Measurements from ENCODE around the gene ABCF3.

The ABCF3 gene

DNA sequence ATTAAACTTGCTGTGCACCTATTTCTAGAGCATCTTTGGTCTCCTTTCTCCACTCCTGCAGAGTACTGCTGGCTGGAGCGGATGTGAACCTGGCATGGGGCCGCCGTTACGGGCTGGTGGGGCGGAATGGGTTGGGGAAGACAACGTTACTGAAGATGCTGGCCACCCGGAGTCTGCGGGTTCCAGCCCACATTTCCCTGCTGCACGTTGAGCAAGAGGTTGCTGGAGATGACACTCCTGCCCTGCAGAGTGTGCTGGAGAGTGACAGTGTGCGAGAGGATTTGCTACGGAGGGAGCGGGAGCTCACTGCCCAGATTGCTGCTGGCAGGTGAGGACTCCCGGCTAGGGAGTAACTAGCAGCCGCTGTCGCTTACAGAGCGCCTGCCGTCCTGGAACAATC lies 2.1 kb downstream of the ABCF3 start:
- DNase-seq: no peak

DNA sequence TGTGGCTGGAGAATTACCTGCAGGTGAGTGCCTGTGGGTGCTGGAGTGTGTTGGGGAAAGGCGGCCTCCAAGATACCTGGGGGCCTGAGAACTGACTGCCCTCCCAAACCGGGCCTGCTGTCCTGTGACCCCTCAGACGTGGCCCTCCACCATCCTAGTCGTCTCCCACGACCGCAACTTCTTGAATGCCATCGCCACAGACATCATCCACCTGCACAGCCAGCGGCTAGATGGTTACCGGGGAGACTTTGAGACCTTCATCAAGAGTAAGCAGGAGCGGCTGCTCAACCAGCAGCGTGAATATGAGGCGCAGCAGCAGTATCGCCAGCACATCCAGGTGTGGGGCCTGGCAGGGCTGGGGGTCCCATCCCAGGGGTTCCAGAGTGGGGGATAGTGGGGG lies 3.4 kb downstream of the ABCF3 start:
- no peak for DNase-seq

DNA sequence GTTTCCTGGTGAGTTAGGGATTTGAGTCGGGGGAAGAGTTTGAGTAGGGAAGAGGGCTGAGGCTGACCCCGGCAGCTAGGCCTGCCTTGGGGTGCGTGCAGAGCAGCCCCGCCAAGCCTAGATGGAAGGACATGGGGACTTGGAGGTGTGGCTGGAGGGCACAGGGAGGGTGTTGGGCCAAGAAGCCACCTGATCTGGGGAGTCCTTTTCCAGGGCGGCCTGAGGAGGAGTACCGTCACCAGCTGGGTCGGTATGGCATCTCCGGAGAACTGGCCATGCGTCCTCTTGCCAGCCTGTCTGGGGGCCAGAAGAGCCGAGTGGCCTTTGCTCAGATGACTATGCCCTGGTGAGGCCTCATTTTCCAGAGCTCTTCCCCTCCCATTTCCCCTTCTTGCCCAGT lies 6.9 kb downstream of the ABCF3 start:
- DNase-seq: no peak

DNA sequence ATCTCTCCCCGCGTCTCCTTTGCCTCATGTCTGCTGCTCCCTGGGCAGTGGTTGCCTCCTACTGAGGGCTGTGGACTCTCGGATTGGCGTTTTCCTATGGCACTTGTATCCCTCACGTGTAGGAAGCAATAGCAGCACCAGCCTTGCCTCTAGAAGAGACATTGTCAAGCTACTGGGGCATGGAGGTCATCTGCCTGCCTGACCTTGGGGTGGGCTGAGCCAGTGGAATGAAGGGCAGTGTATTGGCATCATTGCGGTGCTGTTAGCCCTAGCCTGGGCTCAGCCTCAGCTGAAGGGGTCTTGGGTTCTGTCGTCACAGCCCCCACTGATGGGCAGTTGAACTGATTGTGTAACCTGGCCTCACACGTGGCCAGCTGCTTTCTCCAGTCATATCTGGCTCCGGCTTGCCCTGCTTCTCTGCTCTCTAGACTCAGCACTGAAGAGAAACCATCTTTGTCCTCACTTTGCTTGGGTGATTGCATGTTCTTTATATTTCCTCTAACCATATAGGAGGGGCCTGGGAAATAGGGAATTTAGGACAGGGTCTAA lies 8.1 kb downstream of the ABCF3 start:
- no peak for DNase-seq

DNA sequence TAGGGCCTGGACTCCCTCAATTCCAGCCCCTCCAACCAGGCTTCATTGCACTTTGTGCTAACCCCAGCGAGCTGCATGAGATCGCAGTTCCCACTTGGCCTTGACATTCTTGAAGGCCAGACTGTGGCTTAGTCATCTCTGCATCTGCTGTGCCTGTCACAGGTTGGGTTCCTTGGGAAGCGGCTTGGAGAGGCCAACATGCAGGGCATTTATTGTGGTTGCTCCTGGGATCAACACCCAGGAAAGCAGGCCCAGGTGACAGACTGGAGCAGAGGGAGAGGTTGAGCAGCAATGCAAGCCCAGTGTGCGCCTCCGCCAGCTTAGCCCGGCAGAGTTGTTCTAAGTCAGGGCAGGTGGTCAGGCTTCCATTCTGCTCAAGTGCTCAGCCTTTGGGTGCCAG lies 10.5 kb downstream of the ABCF3 start:
- DNase-seq: no peak

DNA sequence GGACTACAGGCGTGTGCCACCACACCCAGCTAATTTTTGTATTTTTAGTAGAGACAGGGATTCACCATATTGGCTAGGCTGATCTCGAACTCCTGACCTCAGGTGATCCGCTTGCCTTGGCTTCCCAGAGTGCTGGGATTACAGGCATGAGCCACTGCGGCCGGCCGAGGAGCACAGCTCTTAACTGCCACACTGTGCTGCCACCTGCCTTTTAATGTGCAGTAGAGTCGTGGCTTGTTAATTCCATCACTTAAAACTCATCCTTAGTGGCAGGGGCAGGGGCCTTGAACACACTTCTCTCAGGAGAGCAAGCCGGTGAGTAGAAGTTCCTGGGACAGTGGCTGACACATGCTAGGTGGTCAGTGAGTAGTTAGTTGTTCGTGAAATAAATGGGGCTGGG lies 12.5 kb downstream of the ABCF3 start:
- no peak for DNase-seq

DNA sequence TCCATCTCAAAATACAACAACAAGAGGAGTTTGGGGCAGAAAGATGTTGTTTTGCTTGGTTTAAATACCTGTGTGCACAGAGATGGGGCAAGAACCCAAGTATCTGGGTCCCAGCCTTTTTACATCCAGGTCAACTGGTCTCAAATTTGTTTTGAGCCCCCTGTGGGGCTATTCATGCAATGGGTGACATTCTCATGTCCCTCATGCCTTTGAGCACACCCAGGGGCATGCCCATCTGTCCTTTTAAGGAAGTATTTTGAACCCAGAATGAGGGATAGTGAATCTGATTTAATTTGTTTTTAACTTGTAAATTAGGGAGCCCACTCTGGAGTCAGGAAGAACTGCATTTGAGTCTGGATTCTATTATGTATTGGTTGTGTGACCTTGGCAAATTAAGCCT lies 14.8 kb downstream of the ABCF3 start:
- no peak for DNase-seq

DNA sequence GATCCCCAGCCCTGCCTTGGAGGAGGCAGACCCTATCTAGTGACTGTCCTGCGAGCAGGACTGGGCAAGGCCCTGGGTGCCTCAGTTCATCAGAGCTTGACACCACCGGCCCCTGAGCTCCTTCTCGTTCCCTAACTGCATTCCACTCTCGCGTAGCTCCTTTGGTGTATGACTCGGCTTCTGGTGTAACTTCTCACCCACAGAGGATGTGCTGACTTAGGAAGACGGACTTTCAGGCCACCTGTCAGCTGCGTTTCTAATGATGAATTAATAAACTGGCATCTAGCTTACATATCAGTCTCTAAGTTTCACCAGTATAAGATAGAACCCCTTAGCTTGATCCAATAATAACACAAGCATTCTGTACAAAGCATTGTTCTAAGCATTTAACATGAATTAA lies 17.5 kb downstream of the ABCF3 start:
- no peak for DNase-seq

DNA sequence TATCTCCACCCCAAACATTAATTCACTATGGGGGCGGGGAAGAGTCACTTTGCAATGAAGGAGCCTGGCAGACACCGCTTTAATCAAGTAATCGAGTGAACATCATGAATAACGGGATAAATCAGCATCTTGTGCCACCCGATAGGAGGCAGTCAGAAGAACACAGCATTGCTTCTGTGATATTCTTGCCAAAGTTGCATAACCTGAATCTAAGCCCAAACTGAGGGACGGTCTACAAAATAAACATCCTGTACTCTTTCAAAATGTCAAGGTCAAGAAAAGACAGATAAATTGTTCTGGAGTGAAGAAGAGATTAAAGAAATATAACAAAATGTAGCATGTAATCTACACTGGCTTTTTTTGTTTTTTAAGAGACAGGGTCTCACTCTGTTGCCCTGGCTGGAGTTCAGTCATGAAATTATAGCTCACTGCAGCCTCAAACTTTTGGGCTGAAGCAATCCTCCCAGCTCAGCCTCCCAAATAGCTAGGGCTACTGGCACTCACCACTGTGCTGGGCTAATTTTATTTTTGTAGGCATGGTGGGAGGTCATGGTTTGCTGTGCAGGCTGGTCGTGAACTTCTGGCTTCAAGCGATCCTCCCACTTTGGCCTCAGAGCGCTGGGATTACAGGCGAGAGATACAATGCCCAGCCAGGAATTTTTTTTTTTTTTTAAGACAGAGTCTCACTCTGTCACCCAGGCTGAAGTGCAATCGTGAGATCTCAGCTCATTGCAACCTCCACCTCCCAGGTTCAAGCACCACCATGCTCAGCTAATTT lies 23.3 kb downstream of the ABCF3 start:
- no peak for DNase-seq

DNA sequence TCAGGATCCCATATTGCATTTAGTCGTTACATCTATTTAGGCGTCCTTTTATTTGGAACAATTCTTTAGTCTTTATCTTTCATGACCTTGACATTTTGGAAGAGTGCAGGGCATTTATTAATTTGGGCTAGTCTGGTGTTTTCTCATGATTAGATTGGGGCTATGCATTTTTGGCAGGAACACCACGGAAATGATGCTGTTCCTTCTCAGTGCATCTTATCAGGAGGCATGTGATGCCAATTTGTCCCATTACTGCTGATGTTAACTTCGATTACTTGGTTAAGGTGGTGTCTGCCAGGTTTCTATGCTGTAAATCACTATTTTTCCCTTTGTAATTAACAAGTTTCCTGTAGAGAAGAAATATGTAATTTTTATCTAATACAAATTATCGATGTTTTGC lies 25.3 kb downstream of the ABCF3 start:
- DNase-seq: no peak

DNA sequence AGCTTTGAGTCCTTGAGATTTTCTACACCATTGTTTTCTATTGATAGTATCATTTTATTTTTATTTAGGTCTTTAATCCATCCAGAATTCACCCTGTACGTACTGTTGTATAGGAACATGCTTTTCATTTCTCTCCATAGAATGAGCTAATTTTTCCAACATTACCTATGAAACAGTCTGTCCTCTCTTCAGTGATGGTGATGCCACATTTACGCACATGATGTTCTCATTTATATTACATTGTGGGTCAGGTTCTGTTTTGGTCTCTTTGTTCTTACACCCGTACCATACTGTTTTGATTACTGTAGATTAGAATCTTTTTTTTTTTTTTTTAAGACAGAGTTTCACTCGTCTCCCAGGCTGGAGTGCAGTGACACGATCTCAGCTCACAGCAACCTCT lies 25.7 kb downstream of the ABCF3 start:
- no peak for DNase-seq

DNA sequence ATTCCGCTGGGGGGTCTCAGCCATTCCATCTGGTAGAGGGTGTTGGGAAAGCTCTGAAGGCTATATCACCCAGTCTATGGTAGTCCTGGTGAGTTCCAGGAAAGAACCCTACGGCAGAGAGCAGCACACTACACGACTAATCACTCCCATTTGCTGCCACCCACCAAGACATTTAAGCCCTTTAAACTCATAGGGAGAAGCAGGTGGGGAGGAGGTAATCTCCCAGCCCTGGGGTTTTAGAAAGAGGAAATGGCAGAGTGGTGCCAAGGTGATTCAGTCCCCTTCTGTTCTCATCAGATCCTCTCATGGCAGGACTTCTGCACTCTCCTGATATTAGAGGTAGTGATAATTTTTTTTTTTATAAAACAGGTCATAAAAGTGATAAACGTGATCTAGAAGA lies 32.8 kb downstream of the ABCF3 start:
- no peak for DNase-seq

DNA sequence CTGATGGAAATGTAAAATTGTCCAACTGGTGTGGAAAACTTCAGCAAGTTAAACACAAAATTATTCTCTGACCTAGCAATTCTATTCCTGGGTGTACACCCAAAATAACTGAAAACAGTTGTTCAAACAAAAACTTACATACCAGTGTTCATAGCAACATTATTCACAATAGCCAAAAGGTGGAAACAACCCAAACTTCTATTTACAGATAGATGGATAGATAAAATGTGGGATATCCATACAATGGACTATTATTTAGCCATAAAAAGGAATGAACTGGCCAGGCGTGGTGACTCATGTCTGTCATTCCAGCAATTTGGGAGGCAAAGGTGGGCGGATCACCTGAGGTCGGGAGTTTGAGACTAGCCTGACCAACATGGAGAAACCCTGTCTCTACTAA lies 36.5 kb downstream of the ABCF3 start:
- DNase-seq: no peak

DNA sequence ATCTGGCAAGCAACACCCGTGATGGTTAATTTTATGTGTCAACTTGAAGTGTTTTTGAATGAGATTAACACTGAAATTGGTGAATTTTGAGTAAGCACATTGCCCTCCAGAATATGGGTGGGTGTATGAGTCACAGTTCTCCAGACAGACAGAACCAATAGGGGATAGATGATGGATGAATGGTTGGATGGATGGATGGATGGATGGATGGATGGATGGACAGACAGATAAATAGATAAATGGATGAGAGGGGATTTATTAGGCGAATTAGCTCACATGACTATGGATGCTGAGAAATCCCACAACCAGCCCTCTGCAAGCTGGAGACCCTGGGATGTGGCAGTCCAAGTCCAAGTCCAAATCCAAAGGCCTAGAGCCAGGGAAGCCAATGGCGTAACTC lies 37.9 kb downstream of the ABCF3 start:
- DNase-seq: no peak

DNA sequence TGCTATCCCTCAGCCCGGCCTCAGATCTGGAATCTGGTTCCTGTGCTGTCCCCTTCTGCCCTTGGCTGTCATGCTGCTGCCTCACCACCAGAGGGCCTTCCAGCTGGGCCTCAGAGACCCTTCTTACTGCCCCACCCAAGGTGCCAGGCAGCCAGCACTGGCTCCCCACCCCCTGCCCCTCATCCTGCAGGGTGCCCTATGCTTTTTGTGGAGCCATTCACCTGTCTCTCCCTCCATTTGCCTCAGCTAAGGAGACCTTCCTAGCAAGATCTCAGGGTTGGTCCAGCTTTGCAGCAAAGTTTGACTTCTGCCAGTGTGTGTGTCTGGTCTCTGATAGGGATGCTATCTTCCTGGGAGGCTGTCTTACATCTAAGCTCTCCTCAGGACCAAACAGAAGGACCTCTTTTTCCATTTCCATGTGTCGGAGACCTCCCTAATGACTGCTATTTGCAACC lies 41.5 kb downstream of the ABCF3 start:
- DNase-seq: peak; percentile 48

DNA sequence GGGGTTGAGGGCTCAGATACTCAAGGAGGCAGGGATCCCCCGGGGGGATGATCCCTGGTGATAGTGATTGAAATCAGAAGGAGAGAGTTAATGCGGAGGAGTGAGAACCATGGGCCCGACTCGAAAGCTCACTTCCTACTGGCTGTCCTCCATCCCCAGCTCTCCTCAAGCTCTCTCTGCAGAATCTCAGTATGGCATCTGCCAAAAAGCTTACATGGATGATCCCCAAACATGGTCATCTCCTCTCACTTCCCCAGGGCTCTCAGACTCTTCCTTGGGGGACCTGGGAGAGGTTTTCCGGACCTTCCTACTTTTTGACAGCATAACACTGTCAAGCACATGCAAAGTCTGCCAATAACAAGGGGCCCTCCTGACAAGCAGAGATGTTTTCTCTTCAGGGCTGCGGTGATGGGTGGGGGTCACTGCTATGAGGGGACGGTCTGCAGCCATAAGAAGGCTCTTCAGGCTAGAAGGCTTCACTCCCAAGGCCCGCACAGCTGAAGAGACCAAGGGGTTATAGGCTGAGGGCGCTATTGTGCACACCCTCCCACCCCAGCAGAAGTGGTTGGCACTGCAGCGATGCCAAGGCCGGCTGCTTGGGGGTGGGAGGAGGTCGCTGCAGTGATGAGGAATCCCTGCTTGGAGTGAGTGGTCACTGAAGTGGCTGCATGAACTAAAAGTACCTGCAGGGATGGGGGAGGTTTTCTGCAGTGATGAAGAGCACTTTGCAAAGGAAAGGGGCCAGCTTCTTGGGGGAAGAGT lies 42.6 kb downstream of the ABCF3 start:
- DNase-seq: no peak

DNA sequence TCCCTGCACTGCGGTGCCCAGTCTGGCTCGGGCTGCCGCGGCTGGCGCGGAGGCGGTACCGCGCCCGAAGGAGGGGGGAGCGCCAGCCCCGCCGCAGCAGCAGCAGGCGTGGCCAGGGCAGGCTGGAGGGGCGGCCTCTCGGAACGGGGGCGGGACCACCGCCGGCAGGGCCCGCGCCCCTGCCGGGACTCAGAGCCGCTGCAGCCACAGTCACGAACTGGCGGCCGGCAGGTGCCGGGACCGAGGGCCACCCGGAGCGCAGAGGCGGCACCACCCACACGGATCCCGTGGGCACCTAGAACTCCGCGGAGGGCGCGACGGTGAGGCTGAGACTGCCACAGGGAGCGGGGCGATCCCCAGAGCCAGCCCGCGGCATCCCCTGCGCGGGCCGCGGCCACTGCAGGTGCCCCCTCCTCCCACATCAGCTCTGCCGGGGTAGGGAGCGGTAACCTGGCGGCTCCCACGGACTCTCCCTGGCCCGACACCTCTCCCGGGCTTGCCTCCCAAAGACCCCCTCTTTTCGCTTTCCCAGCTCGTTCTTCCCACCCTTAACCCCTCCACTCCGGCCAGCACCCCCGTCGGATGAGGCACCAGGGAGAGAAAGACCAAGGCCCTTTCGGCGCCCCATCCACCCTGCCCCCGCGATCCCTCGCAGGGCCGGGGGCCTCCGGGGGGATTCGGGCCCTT lies 43.5 kb downstream of the ABCF3 start, which contains the start of gene VWA5B2:
Gene VWA5B2, plus strand, starts transcription at position 192 of the 687 bp plus-strand sequence. CDS start 944 bp downstream, outside the sequence.
- peak; percentile 81 for DNase-seq

DNA sequence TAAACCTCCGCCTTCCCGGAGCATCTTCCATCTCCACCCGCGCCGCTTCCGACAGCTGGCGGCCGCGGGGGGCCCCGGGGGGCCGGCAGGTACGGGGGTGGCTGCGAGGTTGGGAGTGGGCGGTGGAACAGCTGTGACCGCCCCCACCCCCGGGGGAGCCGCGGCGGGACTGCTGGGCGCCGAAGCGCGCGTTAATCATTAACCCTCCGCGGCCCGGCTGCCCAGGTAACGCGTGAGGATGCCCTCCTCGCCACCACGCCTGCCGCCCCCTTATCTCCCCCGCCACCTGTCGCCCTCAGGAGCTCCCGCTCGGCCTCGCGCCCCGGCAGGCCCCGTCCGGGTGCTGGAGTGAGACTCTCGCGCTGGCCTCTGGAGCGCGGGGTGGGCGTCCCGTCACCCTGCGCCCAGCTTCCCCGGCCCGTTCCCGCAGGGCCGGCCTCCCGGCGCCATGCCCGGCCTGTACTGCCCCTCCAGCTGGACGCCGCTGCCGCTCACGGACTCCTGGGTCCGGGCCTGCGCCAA lies 44.1 kb downstream of the ABCF3 start:
- DNase-seq: no peak

DNA sequence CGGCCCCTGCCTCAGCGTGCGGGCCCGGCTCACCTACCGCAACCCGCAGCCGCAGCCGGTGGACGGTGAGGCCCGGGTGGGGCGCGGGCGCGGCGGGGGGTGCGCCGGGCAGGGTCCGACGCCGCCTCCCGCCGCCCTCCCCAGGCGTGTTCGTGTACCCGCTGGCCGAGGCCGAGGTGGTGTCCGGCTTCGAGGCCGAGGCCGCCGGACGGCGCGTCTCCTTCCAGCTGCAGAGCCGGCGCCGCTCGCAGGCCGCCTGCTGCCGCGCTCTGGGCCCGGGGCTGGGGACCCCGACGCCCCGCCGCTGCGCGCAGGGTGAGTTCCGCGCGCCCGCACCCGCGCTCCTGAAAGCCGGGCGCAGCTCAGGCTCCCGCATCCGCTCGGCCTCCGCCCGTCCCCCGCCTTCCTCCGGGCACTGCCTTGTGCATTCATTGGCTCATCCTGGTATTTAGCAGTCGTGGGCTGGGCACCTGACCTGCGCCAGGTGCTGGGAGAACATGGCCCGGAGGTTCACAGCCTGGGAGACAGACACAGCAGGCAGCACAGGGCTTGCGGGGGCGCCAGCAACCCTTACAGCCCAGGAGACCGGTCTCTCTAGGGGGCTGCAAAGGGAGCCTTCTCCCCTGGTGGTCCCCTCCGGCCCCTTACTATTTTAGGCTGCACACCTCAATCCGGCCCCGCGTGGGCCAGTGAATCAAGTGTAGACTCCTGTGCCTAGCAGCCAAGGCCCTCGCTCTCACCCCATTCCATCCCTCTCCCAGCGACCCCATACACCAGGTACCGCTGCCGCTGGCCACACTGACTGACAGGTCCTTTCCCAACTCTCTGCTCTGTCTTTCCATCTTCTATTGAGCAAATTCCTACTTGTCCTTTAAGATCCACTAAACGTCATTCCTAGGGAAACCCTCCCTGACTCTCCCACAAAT lies 44.9 kb downstream of the ABCF3 start:
- DNase-seq: no peak

DNA sequence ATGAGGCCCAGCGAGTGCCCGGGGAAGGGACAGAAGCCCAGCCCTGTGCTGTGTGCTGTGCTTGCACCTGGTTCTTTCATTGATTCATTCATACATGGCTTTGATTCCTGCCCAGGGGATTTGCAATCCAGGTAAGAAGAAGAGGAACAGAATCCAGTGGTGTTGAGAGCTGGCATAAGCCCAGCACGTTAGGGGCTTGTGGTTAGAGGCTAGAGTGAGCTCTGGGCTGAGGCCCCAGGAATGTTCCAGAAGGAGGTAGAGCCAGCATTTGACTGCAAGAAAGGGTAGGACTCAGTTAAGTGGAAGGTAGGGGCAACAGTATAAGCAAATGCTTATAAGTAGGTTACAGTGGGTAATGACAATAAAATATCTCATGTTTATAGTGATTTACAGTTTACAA lies 45.7 kb downstream of the ABCF3 start:
- no peak for DNase-seq

DNA sequence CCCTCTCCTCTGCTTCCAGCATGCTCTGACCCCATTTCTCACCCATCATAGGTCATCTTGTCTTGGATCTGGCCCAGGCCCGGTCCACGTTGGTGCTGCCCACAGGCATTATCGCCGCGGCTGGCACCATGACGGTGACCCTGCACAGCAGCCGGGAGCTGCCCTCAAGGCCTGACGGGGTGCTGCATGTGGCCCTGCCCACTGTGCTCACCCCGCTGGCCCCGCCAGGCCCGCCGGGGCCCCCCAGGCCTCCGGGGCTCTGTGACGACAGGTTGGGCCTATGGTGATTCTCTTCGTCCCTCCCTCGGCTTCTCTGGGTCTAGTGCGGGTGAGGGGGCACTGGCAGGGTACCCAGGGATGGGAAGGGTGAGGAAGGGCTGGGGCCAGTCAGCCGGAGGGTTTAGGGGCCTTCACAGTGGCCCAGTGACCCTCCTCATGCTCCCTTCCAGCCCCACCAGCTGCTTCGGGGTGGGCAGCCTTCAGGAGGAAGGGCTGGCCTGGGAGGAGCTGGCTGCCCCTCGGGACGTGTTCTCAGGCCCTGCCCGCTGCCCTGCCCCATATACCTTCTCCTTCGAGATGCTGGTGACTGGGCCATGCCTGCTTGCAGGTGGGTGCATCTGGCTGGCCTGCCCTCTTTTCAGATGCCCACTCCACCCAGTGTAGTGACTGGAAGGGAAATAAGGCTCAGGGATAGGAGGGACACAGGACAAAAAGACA lies 47.3 kb downstream of the ABCF3 start:
- no peak for DNase-seq
